ENCODE data around the gene AKAP8L. TPM values are rescaled to one million over a fixed set of nuclear protein-coding genes. Genes with fewer than 3 reads are reported as not detected.

AKAP8L gene
- total RNA-seq, 1 experiment from 2014 or later: 123 TPM

GRCh38 chr19:15441317-15441716 lies 22.5 kb upstream of the AKAP8L start:
- Histone ChIP-seq H3K9me3 (ENCODE audit: control insufficient read depth, low read depth, low read length) (no peaks in the 10 kb centered on the region), H3K27me3 (ENCODE audit: insufficient read depth, low read length) (no peaks in the 10 kb centered on the region), H3K4me2 (ENCODE audit: insufficient read depth, insufficient read length, low read length) (no peak overlapping the region), H3K23me2 (ENCODE audit: insufficient read length, low read depth, low read length, poor library complexity, severe bottlenecking) (no peaks in the 10 kb centered on the region), H3T11ph (ENCODE audit: low read length) (no peak overlapping the region), H3K4me1 (ENCODE audit: insufficient read depth, low read length) (no peaks in the 10 kb centered on the region), H3K27ac (ENCODE audit: insufficient read length, low read depth, low read length) (no peak overlapping the region), H2BK5ac (ENCODE audit: insufficient read length, low read length) (no peak overlapping the region), H3K79me1 (ENCODE audit: insufficient read depth, low read depth, low read length, poor library complexity, severe bottlenecking) (no peaks in the 10 kb centered on the region), H4K5ac (ENCODE audit: insufficient read length, low read depth, low read length) (no peak overlapping the region), H3K23ac (ENCODE audit: insufficient read length, low read depth, low read length) (no peak overlapping the region), H2BK120ac (ENCODE audit: low read depth, low read length, poor library complexity, severe bottlenecking) (no peak overlapping the region), H4K8ac (replicated peaks; ENCODE audit: insufficient read length, low read depth, low read length) (no peak overlapping the region), H2BK20ac (ENCODE audit: low read depth, low read length, poor library complexity, severe bottlenecking) (no peak overlapping the region), H3K9ac (ENCODE audit: extremely low read depth, insufficient read length, low read length) (no peak overlapping the region), H4K20me1 (ENCODE audit: control insufficient read depth, insufficient read depth, insufficient read length) (no peaks in the 10 kb centered on the region), H2AFZ (ENCODE audit: low read length) (no peak overlapping the region), H3K4ac (ENCODE audit: low read depth, low read length) (no peak overlapping the region), H3K14ac (ENCODE audit: insufficient read depth, low read length) (no peak overlapping the region), H2BK12ac (ENCODE audit: insufficient read length, low read depth, low read length) (no peak overlapping the region), H3K56ac (ENCODE audit: insufficient read length, low read depth, low read length) (no peak overlapping the region), H4K91ac (ENCODE audit: insufficient read length, low read depth, low read length) (no peak overlapping the region), H2BK15ac (ENCODE audit: low read depth, low read length) (no peak overlapping the region), H3K18ac (ENCODE audit: insufficient read length, low read depth, low read length) (no peak overlapping the region), H3K79me2 (ENCODE audit: insufficient read depth, low read length) (no peaks in the 10 kb centered on the region), H2AK5ac (ENCODE audit: insufficient read length, low read length) (no peak overlapping the region)
- no peak for DNase-seq
- no peaks in the 10 kb centered on the region for H3K36me3 Mint-ChIP-seq (ENCODE audit: insufficient read depth in 1 of 3, low read depth in 3 of 3)
- no peaks in the 10 kb centered on the region for H3K27me3 Mint-ChIP-seq (ENCODE audit: low read depth)
- no peak for TF ChIP-seq CTCF (conservative IDR thresholded peaks at IDR 0.05)
- H3K9me3 Mint-ChIP-seq: no peaks in the 10 kb centered on the region
- no CpG with 5 or more reads among the region's 3 CpGs for WGBS (ENCODE audit: extremely low coverage, insufficient read length, low lambda C conversion rate)
- no peaks in the 10 kb centered on the region for H3K4me1 Mint-ChIP-seq
- H3K4me3 Mint-ChIP-seq: no peak overlapping the region
- H3K27ac Mint-ChIP-seq: no peak overlapping the region
